ENCODE measurements around the gene AK2.

Gene AK2

GRCh38 chr1:32992489-32993323 lies 44.0 kb downstream of the AK2 start:
- peak; percentile 47 for DNase-seq (ENCODE audit: insufficient read length, low spot score)
- TF ChIP-seq SPI1 (IDR thresholded peaks at IDR 0.05; ENCODE audit: low read depth, low read length) (peak; percentile 93), PAX5 (IDR thresholded peaks at IDR 0.05; ENCODE audit: insufficient read depth, low read length, severe bottlenecking) (no peak), POLR2A (IDR thresholded peaks at IDR 0.05; ENCODE audit: low read depth, low read length) (no peak), POLR2AphosphoS5 (IDR thresholded peaks at IDR 0.05; ENCODE audit: low read depth, low read length) (no peak), POU2F2 (IDR thresholded peaks at IDR 0.05; ENCODE audit: low read depth, low read length) (peak; percentile 47), TAF1 (IDR thresholded peaks at IDR 0.05; ENCODE audit: low read depth, low read length) (0 out of 2 replicates have a peak, but pooled peaks have one; percentile 34)
- FAIRE-seq = peak; percentile 92

- FAIRE-seq = peak; percentile 35
These were observed 44.7 kb downstream of the AK2 start for GRCh38 chr1:32991819-32992488.

DNA sequence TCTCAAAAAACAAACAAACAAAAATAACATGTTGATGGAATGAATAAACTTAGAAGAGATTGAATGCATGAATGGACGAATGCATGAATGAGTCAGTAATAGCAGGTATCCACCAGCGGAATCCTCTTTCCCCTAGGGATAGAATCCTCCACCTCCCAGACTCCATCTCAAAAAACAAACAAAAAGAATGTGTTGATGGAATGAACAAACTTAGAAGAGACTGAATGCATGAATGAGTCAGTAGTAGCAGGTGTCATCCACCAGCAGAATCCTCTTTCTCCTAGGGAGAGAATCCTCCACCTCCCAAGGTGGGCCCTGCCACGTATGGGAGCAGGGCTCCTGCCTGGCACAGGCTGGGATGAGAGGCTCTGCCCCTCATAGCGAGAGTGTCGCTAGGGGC lies 45.3 kb downstream of the AK2 start:
- TF ChIP-seq POLR2AphosphoS5 (IDR thresholded peaks at IDR 0.05; ENCODE audit: low read depth, low read length) (no peak), SPI1 (IDR thresholded peaks at IDR 0.05; ENCODE audit: low read depth, low read length) (no peak), POU2F2 (IDR thresholded peaks at IDR 0.05; ENCODE audit: low read depth, low read length) (no peak), POLR2A (IDR thresholded peaks at IDR 0.05; ENCODE audit: low read depth, low read length) (no peak), PAX5 (IDR thresholded peaks at IDR 0.05; ENCODE audit: insufficient read depth, low read length, severe bottlenecking) (no peak), TAF1 (IDR thresholded peaks at IDR 0.05; ENCODE audit: low read depth, low read length) (no peak)
- FAIRE-seq (no peak), DNase-seq (ENCODE audit: insufficient read length, low spot score) (no peak)

More at GRCh38 chr1:32991819-32992488, 44.7 kb downstream of the AK2 start:
- DNase-seq (ENCODE audit: insufficient read length, low spot score) = no peak
- TF ChIP-seq POLR2A (IDR thresholded peaks at IDR 0.05; ENCODE audit: low read depth, low read length) (no peak; the same call in 1 of the 2 replicates), PAX5 (IDR thresholded peaks at IDR 0.05; ENCODE audit: insufficient read depth, low read length, severe bottlenecking) (no peak), TAF1 (IDR thresholded peaks at IDR 0.05; ENCODE audit: low read depth, low read length) (no peak), POU2F2 (IDR thresholded peaks at IDR 0.05; ENCODE audit: low read depth, low read length) (no peak), SPI1 (IDR thresholded peaks at IDR 0.05; ENCODE audit: low read depth, low read length) (no peak), POLR2AphosphoS5 (IDR thresholded peaks at IDR 0.05; ENCODE audit: low read depth, low read length) (no peak)

DNA sequence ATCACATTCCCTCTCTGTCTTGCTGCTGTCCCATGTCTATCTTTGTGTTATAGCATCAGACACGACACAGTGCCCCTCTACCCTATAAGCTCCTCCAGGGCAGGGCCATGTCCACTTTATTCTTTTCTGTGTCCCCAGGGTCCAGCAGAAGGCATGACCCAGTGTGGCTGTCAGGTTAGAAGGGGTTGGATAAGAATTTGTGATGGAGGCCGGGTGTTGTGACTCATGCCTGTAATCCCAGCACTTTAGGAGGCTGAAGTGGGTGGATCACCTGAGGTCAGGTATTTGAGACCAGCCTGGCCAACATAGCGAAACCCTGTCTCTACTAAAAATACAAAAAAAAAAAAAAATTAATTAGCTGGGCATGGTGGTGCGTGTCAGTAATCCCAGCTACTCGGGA lies 45.8 kb downstream of the AK2 start:
- FAIRE-seq (no peak), DNase-seq (ENCODE audit: insufficient read length, low spot score) (no peak)
- TF ChIP-seq SPI1 (IDR thresholded peaks at IDR 0.05; ENCODE audit: low read depth, low read length) = no peak
- no peak for TF ChIP-seq POLR2AphosphoS5 (IDR thresholded peaks at IDR 0.05; ENCODE audit: low read depth, low read length)
- no peak for TF ChIP-seq PAX5 (IDR thresholded peaks at IDR 0.05; ENCODE audit: insufficient read depth, low read length, severe bottlenecking)
- TF ChIP-seq POU2F2 (IDR thresholded peaks at IDR 0.05; ENCODE audit: low read depth, low read length) = no peak
- TF ChIP-seq POLR2A (IDR thresholded peaks at IDR 0.05; ENCODE audit: low read depth, low read length) = no peak
- TF ChIP-seq TAF1 (IDR thresholded peaks at IDR 0.05; ENCODE audit: low read depth, low read length) = no peak

- DNase-seq (ENCODE audit: insufficient read length, low spot score) = no peak
- no peak for FAIRE-seq
- TF ChIP-seq SPI1 (IDR thresholded peaks at IDR 0.05; ENCODE audit: low read depth, low read length) = no peak
These were observed 47.3 kb downstream of the AK2 start for GRCh38 chr1:32989160-32990050.

- FAIRE-seq (no peak), DNase-seq (ENCODE audit: insufficient read length, low spot score) (no peak)
These were observed 48.0 kb downstream of the AK2 start for GRCh38 chr1:32988665-32989064.

DNA sequence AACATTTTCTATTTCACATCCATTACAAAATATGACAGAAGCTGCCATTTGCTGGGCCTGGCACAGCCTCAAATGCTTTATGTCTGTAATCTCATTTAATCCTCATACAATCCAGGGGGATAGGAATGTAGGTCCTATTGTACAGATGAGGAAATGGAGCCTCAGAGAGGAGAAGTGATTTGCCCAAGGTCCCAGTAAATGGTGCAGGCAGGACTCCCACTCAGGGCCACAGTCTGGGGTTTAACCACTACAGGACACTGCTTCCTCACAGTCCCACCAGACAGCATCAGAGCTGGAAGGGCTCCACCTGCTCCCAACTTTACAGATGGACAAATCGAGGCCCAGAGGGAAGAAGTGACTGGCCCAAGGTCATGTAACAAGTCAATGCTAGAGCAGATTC lies 51.5 kb downstream of the AK2 start:
- FAIRE-seq = no peak
- TF ChIP-seq POLR2AphosphoS5 (IDR thresholded peaks at IDR 0.05; ENCODE audit: low read depth, low read length) = no peak
- TF ChIP-seq POU2F2 (IDR thresholded peaks at IDR 0.05; ENCODE audit: low read depth, low read length) = no peak
- no peak for TF ChIP-seq POLR2A (IDR thresholded peaks at IDR 0.05; ENCODE audit: low read depth, low read length)
- no peak for TF ChIP-seq TAF1 (IDR thresholded peaks at IDR 0.05; ENCODE audit: low read depth, low read length)
- no peak for TF ChIP-seq SPI1 (IDR thresholded peaks at IDR 0.05; ENCODE audit: low read depth, low read length)
- no peak for TF ChIP-seq PAX5 (IDR thresholded peaks at IDR 0.05; ENCODE audit: insufficient read depth, low read length, severe bottlenecking)
- DNase-seq (ENCODE audit: insufficient read length, low spot score) = no peak

More at GRCh38 chr1:32988665-32989064, 48.0 kb downstream of the AK2 start:
- no peak for TF ChIP-seq POLR2A (IDR thresholded peaks at IDR 0.05; ENCODE audit: low read depth, low read length)

- FAIRE-seq (no peak), DNase-seq (ENCODE audit: insufficient read length, low spot score) (no peak)
- TF ChIP-seq POLR2A (IDR thresholded peaks at IDR 0.05; ENCODE audit: low read depth, low read length) (no peak), POU2F2 (IDR thresholded peaks at IDR 0.05; ENCODE audit: low read depth, low read length) (no peak), SPI1 (IDR thresholded peaks at IDR 0.05; ENCODE audit: low read depth, low read length) (0 out of 2 replicates have a peak, but pooled peaks have one; percentile 33)
These were observed 52.1 kb downstream of the AK2 start for GRCh38 chr1:32984455-32985171.

DNA sequence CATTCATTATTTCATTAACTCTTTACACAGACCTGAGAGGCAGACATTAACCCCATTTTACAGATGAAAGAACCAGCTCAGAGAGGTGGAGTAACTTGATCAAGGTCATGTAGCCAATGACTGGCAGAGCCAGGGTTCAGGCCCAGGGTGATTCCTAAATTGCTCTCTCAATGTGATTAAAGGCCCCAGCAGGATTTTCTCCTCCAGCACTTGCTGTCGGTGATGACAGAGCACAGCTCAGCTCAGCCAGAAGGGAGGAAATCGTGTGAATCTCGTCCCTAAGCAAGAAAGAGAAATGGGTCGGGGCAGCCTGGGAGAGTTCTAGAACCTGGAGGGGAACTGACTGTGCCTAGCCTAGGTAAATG lies 52.6 kb downstream of the AK2 start:
- TF ChIP-seq POU2F2 (IDR thresholded peaks at IDR 0.05; ENCODE audit: low read depth, low read length) (no peak), POLR2A (IDR thresholded peaks at IDR 0.05; ENCODE audit: low read depth, low read length) (no peak), PAX5 (IDR thresholded peaks at IDR 0.05; ENCODE audit: insufficient read depth, low read length, severe bottlenecking) (no peak), POLR2AphosphoS5 (IDR thresholded peaks at IDR 0.05; ENCODE audit: low read depth, low read length) (no peak), TAF1 (IDR thresholded peaks at IDR 0.05; ENCODE audit: low read depth, low read length) (no peak), SPI1 (IDR thresholded peaks at IDR 0.05; ENCODE audit: low read depth, low read length) (no peak)
- DNase-seq (ENCODE audit: insufficient read length, low spot score) = no peak
- FAIRE-seq = no peak
